Measurements from ENCODE around the gene CPED1. TPM values are rescaled to one million over a fixed set of nuclear protein-coding genes. Genes with fewer than 3 reads are reported as not detected.

Gene CPED1
- polyA plus RNA-seq, 2 donors = 0.29 to 1.3 TPM

DNA sequence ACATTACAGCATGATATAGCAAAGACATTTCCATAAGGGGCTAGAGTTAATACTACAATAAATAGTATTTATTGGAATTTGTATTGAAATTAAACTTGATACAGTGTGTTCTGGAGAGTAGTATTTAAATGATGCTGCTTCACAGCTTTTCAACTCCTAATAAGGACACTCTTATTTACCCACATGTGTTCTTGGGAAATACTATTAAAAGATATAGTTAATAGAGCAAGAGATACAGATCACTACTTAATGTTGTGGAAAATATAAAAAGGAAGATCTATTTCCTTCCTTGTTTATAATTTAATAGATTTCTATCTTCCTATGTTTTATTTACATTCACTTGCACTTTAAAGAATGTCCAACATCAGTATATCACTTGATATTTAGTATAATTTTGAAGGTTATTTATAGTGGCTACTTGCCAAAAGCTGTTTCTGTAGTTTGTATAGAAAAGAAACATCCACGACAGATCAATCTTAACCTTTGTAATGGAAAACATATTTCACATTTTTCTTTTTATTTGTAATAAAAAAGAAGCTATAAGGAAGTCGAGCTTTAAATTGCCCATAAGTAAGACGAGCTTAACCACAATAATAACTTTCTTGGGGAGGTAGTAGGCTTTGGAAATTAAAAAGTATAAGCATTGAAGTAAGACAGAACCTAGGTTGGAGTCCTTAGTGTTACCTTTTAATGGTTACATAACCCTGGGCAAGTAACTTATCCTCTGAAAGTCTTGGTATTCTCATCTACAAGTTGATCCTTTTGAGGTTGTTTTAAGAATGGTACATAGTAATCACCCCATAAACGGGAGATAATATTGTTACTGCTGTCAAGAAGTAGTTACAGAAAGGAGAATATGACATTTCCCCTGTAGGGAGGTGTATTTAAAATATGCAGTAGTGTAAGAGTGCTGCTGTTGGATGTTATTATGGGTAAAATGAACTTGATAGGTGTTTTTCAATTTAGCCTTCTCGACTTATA is 32.8 kb downstream of the CPED1 start:
- no peaks in the 10 kb centered on the region for H3K9me3 ChIP-seq (ENCODE audit: control insufficient read depth in 2 of 2, insufficient read depth in 1 of 2, low read depth in 1 of 2, low read length in 1 of 2)
- WGBS, 2 donors = 55 to 59% methylated on average over 5 of the region's 5 CpGs
- no peak overlapping the region for H3K27ac ChIP-seq (ENCODE audit: low read depth in 2 of 2, low read length in 1 of 2)
- no peaks in the 10 kb centered on the region for H3K27me3 ChIP-seq (ENCODE audit: control insufficient read depth in 1 of 2, insufficient read depth in 2 of 2, low read length in 2 of 2)
- H3K4me3 ChIP-seq (ENCODE audit: low read depth in 1 of 2, low read length in 2 of 2) = no peak overlapping the region
- H3K36me3 ChIP-seq (ENCODE audit: control insufficient read depth in 2 of 2, insufficient read depth in 2 of 2, low read length in 1 of 2) = no peaks in the 10 kb centered on the region
- H3K4me1 ChIP-seq (ENCODE audit: control insufficient read depth in 2 of 2, insufficient read depth in 2 of 2, low read length in 1 of 2) = no peaks in the 10 kb centered on the region

GRCh38 chr7:121023194-121023593 is 34.7 kb downstream of the CPED1 start:
- Histone ChIP-seq H3K27ac (ENCODE audit: low read depth in 2 of 2, low read length in 1 of 2) (no peak overlapping the region), H3K27me3 (ENCODE audit: control insufficient read depth in 1 of 2, insufficient read depth in 2 of 2, low read length in 2 of 2) (no peaks in the 10 kb centered on the region), H3K4me1 (ENCODE audit: control insufficient read depth in 2 of 2, insufficient read depth in 2 of 2, low read length in 1 of 2) (no peaks in the 10 kb centered on the region), H3K36me3 (ENCODE audit: control insufficient read depth in 2 of 2, insufficient read depth in 2 of 2, low read length in 1 of 2) (no peaks in the 10 kb centered on the region), H3K9me3 (ENCODE audit: control insufficient read depth in 2 of 2, insufficient read depth in 1 of 2, low read depth in 1 of 2, low read length in 1 of 2) (no peaks in the 10 kb centered on the region), H3K4me3 (ENCODE audit: low read depth in 1 of 2, low read length in 2 of 2) (no peak overlapping the region)

- H3K36me3 ChIP-seq (ENCODE audit: control insufficient read depth in 2 of 2, insufficient read depth in 2 of 2, low read length in 1 of 2) = no peaks in the 10 kb centered on the region
- no peaks in the 10 kb centered on the region for H3K9me3 ChIP-seq (ENCODE audit: control insufficient read depth in 2 of 2, insufficient read depth in 1 of 2, low read depth in 1 of 2, low read length in 1 of 2)
- H3K27me3 ChIP-seq (ENCODE audit: control insufficient read depth in 1 of 2, insufficient read depth in 2 of 2, low read length in 2 of 2) = no peaks in the 10 kb centered on the region
- no peak overlapping the region for H3K27ac ChIP-seq (ENCODE audit: low read depth in 2 of 2, low read length in 1 of 2)
- H3K4me1 ChIP-seq (ENCODE audit: control insufficient read depth in 2 of 2, insufficient read depth in 2 of 2, low read length in 1 of 2) = no peaks in the 10 kb centered on the region
- H3K4me3 ChIP-seq (ENCODE audit: low read depth in 1 of 2, low read length in 2 of 2) = no peak overlapping the region
- 53 to 54% methylated on average over 8 of the region's 8 CpGs for WGBS, 2 donors
Observed at GRCh38 chr7:121023683-121024511, 35.4 kb downstream of the CPED1 start.

GRCh38 chr7:121024611-121025010 is 36.1 kb downstream of the CPED1 start:
- no peaks in the 10 kb centered on the region for H3K27me3 ChIP-seq (ENCODE audit: control insufficient read depth in 1 of 2, insufficient read depth in 2 of 2, low read length in 2 of 2)
- no peaks in the 10 kb centered on the region for H3K9me3 ChIP-seq (ENCODE audit: control insufficient read depth in 2 of 2, insufficient read depth in 1 of 2, low read depth in 1 of 2, low read length in 1 of 2)
- H3K27ac ChIP-seq (ENCODE audit: low read depth in 2 of 2, low read length in 1 of 2) = no peak overlapping the region
- no peak overlapping the region for H3K4me3 ChIP-seq (ENCODE audit: low read depth in 1 of 2, low read length in 2 of 2)
- no peaks in the 10 kb centered on the region for H3K4me1 ChIP-seq (ENCODE audit: control insufficient read depth in 2 of 2, insufficient read depth in 2 of 2, low read length in 1 of 2)
- no peaks in the 10 kb centered on the region for H3K36me3 ChIP-seq (ENCODE audit: control insufficient read depth in 2 of 2, insufficient read depth in 2 of 2, low read length in 1 of 2)
- 27 to 45% methylated on average over 5 of the region's 5 CpGs for WGBS, 2 donors

- WGBS, 2 donors = 96 to 100% methylated on average over 1 of the region's 1 CpG
- no peaks in the 10 kb centered on the region for H3K4me1 ChIP-seq (ENCODE audit: control insufficient read depth in 2 of 2, insufficient read depth in 2 of 2, low read length in 1 of 2)
- H3K27ac ChIP-seq (ENCODE audit: low read depth in 2 of 2, low read length in 1 of 2) = no peak overlapping the region
Observed at GRCh38 chr7:121026159-121026558, 37.6 kb downstream of the CPED1 start.

DNA sequence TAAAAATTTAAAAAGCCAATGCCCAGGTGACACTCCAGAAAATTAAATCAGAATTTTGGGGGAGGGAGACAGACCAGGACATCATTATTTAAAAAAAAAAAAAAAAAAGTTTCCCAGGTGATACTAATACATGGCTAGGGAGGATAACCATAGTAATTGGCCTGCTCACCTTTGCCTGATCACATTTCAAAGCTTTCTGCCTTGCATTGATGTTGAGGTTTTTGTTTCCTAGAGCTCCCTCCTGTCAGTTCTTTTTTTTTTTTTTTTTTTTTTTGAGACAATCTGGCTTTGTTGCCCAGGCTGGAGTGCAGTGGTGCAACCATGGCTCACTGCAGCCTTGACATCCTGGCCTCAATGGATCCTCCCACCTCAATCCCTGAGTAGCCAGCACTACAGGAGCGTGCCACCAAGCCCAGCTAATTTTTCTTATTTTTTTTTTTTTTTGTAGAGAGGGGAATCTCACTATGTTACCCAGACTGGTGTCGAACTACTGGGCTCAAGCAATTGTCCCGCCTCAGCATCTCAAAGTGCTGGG is 38.1 kb downstream of the CPED1 start:
- Histone ChIP-seq H3K36me3 (ENCODE audit: control insufficient read depth in 2 of 2, insufficient read depth in 2 of 2, low read length in 1 of 2) (no peaks in the 10 kb centered on the region), H3K27ac (ENCODE audit: low read depth in 2 of 2, low read length in 1 of 2) (no peak overlapping the region), H3K4me3 (ENCODE audit: low read depth in 1 of 2, low read length in 2 of 2) (no peak overlapping the region), H3K27me3 (ENCODE audit: control insufficient read depth in 1 of 2, insufficient read depth in 2 of 2, low read length in 2 of 2) (no peaks in the 10 kb centered on the region), H3K9me3 (ENCODE audit: control insufficient read depth in 2 of 2, insufficient read depth in 1 of 2, low read depth in 1 of 2, low read length in 1 of 2) (no peaks in the 10 kb centered on the region), H3K4me1 (ENCODE audit: control insufficient read depth in 2 of 2, insufficient read depth in 2 of 2, low read length in 1 of 2) (no peaks in the 10 kb centered on the region)
- WGBS, 2 donors = 86 to 97% methylated on average over 3 of the region's 3 CpGs

More at GRCh38 chr7:121026159-121026558, 37.6 kb downstream of the CPED1 start:
- H3K4me3 ChIP-seq (ENCODE audit: low read depth in 1 of 2, low read length in 2 of 2) = no peak overlapping the region
- no peaks in the 10 kb centered on the region for H3K36me3 ChIP-seq (ENCODE audit: control insufficient read depth in 2 of 2, insufficient read depth in 2 of 2, low read length in 1 of 2)
- no peaks in the 10 kb centered on the region for H3K27me3 ChIP-seq (ENCODE audit: control insufficient read depth in 1 of 2, insufficient read depth in 2 of 2, low read length in 2 of 2)
- H3K9me3 ChIP-seq (ENCODE audit: control insufficient read depth in 2 of 2, insufficient read depth in 1 of 2, low read depth in 1 of 2, low read length in 1 of 2) = no peaks in the 10 kb centered on the region

DNA sequence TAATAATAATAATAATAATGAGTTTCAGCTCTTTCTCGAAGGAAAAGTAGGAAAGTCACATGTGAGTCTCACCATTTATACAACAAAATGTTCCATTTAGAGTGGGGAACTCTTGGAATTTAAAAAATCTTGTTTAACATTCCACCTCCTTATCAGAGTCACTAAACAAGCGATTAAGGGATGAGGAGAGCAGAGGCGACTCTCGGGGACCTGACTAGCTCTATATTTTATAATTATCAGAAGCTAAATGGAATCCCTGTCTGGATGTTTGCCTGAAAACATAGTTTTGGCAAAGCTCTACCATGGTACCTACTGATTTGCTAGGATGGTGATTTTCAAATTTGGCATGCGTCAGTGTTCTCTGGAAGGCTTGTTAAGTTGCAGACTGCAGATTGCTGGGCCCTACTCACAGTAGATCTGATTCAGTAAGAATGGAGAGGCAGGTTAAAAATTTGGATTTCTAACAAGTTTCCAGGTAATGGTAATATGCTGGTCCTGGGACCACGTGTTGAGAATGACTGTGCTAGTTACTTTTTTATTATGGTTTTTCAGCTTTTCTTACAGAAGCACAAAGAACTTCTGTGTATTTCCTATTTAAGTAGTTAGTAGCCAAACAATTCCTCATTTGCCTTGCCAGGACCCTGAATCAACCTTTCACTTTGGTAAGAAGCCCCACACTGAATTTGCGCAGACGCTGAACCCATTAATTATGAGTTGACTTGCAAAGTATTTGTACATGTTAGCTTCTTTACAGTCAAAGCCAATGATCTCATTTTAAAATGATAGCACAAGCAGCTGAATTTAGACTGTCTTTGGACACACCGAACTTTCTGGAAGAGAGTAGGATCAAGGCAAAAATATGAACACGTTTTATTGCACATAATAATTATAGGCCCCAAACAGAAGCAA is 39.5 kb downstream of the CPED1 start:
- no peak overlapping the region for H3K4me3 ChIP-seq (ENCODE audit: low read depth in 1 of 2, low read length in 2 of 2)
- H3K4me1 ChIP-seq (ENCODE audit: control insufficient read depth in 2 of 2, insufficient read depth in 2 of 2, low read length in 1 of 2) = no peaks in the 10 kb centered on the region
- H3K27me3 ChIP-seq (ENCODE audit: control insufficient read depth in 1 of 2, insufficient read depth in 2 of 2, low read length in 2 of 2) = no peaks in the 10 kb centered on the region
- no peaks in the 10 kb centered on the region for H3K9me3 ChIP-seq (ENCODE audit: control insufficient read depth in 2 of 2, insufficient read depth in 1 of 2, low read depth in 1 of 2, low read length in 1 of 2)
- no peak overlapping the region for H3K27ac ChIP-seq (ENCODE audit: low read depth in 2 of 2, low read length in 1 of 2)
- H3K36me3 ChIP-seq (ENCODE audit: control insufficient read depth in 2 of 2, insufficient read depth in 2 of 2, low read length in 1 of 2) = no peaks in the 10 kb centered on the region
- WGBS, 2 donors = 68 to 70% methylated on average over 10 of the region's 10 CpGs

- Histone ChIP-seq H3K36me3 (ENCODE audit: control insufficient read depth in 2 of 2, insufficient read depth in 2 of 2, low read length in 1 of 2) (no peaks in the 10 kb centered on the region), H3K27ac (ENCODE audit: low read depth in 2 of 2, low read length in 1 of 2) (no peak overlapping the region), H3K4me1 (ENCODE audit: control insufficient read depth in 2 of 2, insufficient read depth in 2 of 2, low read length in 1 of 2) (no peaks in the 10 kb centered on the region)
Observed at GRCh38 chr7:121029302-121029701, 40.8 kb downstream of the CPED1 start.

DNA sequence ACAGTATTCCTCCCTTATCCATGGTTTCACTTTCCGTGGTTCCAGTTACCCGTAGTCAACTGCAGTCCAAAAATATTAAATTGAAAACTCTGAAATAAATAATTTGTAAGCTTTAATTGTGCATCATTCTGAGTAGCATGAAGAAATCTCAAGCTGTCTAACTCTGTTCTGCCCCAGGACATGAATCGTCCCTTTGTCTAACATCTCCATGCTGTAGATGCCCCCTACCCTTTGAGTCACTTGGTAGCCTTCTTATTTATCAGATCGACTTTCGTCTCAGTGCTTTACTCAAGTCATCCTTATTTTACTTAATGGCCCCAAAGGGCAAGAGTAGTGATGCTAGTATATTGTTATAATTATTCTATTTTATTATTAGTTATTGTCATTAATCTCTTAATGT is 41.8 kb downstream of the CPED1 start:
- 87 to 92% methylated on average over 5 of the region's 5 CpGs for WGBS, 2 donors
- H3K27me3 ChIP-seq (ENCODE audit: control insufficient read depth in 1 of 2, insufficient read depth in 2 of 2, low read length in 2 of 2) = no peaks in the 10 kb centered on the region
- H3K4me1 ChIP-seq (ENCODE audit: control insufficient read depth in 2 of 2, insufficient read depth in 2 of 2, low read length in 1 of 2) = no peaks in the 10 kb centered on the region
- no peaks in the 10 kb centered on the region for H3K9me3 ChIP-seq (ENCODE audit: control insufficient read depth in 2 of 2, insufficient read depth in 1 of 2, low read depth in 1 of 2, low read length in 1 of 2)
- no peak overlapping the region for H3K4me3 ChIP-seq (ENCODE audit: low read depth in 1 of 2, low read length in 2 of 2)
- no peaks in the 10 kb centered on the region for H3K36me3 ChIP-seq (ENCODE audit: control insufficient read depth in 2 of 2, insufficient read depth in 2 of 2, low read length in 1 of 2)
- H3K27ac ChIP-seq (ENCODE audit: low read depth in 2 of 2, low read length in 1 of 2) = no peak overlapping the region

More at GRCh38 chr7:121029302-121029701, 40.8 kb downstream of the CPED1 start:
- Histone ChIP-seq H3K9me3 (ENCODE audit: control insufficient read depth in 2 of 2, insufficient read depth in 1 of 2, low read depth in 1 of 2, low read length in 1 of 2) (no peaks in the 10 kb centered on the region), H3K27me3 (ENCODE audit: control insufficient read depth in 1 of 2, insufficient read depth in 2 of 2, low read length in 2 of 2) (no peaks in the 10 kb centered on the region), H3K4me3 (ENCODE audit: low read depth in 1 of 2, low read length in 2 of 2) (no peak overlapping the region)
- 70 to 77% methylated on average over 1 of the region's 1 CpG for WGBS, 2 donors

All from esophagus (tissue), 2 donors.